Fibroblast of pulmonary artery (primary cell): ENCODE data around the gene IAH1.

ENCODE experiments used
- DNase-seq: peaks from one replicate; pipeline ENCODE4 v3.0.0-alpha.2; 2010; ENCODE audit warnings: low read depth
- H3K4me3 ChIP-seq: replicated peaks from 2 replicates; pipeline ENCODE4 v1.5.1; 2011; ENCODE audit warnings: low read depth, mild to moderate bottlenecking, control low read depth, low read length, moderate library complexity
- TF ChIP-seq, protein P1 (sequence below): IDR thresholded peaks from 2 replicates; pipeline ENCODE4 v1.5.1; 2011; ENCODE audit warnings: mild to moderate bottlenecking, control low read depth, low read length, inconsistent platforms; ENCODE audit errors: missing control alignments

Gene IAH1

DNA sequence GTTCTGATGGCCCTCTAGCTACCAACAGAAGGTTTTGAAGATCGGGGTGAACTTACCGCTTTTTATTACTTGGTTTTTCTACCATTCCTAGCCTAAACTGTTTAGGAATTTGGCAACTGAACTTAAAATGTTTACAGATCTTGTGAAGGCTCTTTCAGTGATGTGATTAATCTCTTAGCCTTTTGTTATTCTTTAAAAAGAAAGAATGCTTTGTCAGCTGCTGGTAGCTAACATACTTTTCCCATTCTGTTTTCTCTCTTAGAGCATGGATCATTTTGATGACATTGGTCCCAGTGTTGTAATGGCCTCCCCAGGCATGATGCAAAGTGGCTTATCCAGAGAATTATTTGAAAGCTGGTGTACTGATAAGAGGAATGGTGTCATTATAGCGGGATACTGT lies 32.8 kb upstream of the IAH1 start:
- DNase-seq: no peak
- TF ChIP-seq, protein P1, sequence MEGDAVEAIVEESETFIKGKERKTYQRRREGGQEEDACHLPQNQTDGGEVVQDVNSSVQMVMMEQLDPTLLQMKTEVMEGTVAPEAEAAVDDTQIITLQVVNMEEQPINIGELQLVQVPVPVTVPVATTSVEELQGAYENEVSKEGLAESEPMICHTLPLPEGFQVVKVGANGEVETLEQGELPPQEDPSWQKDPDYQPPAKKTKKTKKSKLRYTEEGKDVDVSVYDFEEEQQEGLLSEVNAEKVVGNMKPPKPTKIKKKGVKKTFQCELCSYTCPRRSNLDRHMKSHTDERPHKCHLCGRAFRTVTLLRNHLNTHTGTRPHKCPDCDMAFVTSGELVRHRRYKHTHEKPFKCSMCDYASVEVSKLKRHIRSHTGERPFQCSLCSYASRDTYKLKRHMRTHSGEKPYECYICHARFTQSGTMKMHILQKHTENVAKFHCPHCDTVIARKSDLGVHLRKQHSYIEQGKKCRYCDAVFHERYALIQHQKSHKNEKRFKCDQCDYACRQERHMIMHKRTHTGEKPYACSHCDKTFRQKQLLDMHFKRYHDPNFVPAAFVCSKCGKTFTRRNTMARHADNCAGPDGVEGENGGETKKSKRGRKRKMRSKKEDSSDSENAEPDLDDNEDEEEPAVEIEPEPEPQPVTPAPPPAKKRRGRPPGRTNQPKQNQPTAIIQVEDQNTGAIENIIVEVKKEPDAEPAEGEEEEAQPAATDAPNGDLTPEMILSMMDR: no peak
- H3K4me3 ChIP-seq: no peak overlapping the region

DNA sequence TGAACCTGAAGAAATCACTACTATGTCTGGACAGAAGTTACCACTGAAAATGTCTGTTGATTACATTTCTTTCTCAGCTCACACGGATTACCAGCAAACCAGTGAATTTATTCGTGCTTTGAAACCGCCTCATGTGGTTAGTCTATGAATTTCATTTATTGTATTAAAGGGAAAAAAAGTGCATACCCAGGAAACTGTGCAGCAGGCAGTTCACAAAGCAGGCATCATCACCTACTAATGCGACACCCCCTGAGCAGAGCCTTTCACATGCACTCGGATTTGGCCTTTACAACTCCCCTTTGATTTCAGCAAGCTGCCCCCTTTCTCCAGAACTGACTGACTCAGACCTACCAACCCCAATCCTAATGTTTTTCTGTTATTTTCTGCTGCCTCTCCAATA lies 30.8 kb upstream of the IAH1 start:
- no peak for DNase-seq
- TF ChIP-seq, protein P1: no peak

DNA sequence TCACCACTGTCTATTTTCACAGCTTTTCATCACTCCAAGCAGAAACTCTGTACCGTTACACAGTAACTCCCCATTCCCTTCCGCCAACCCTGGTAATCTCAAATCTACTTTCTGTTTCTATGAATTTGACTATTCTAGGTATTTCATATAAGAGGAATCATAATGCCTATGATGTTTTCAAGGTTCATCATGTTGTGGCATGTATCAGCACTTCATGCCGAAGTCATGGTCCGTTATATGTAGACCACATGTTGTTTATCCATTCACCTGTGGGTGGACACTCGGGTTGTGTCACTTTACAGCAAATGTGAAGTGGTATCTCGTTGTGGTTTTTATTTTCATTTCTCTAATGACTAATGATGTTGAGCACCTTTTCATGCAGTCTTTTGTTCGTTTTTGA lies 29.3 kb upstream of the IAH1 start:
- DNase-seq: no peak
- TF ChIP-seq, protein P1: no peak
- H3K4me3 ChIP-seq: no peak overlapping the region

More for the DNA sequence above, 30.8 kb upstream of the IAH1 start:
- H3K4me3 ChIP-seq: no peak overlapping the region

DNA sequence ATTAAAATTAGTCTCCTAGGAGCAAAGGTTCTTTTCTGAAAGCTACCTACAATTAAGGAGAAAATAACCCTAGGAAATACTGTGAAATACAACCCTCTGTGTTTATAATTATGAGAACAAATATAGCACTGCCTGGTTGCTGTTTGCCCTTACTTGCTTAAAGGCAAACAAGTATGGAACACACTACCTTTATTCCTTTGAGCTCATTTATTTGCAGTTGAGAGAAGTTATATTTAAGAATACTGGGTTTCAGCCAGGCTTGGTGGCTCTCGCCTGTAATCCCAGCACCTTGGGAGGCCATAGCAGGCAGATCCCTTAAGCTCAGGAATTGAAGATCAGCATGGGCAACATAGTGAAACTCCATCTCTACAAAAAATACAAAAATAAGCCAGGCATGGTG lies 23.1 kb upstream of the IAH1 start:
- no peak overlapping the region for H3K4me3 ChIP-seq
- DNase-seq: no peak
- TF ChIP-seq, protein P1: no peak

DNA sequence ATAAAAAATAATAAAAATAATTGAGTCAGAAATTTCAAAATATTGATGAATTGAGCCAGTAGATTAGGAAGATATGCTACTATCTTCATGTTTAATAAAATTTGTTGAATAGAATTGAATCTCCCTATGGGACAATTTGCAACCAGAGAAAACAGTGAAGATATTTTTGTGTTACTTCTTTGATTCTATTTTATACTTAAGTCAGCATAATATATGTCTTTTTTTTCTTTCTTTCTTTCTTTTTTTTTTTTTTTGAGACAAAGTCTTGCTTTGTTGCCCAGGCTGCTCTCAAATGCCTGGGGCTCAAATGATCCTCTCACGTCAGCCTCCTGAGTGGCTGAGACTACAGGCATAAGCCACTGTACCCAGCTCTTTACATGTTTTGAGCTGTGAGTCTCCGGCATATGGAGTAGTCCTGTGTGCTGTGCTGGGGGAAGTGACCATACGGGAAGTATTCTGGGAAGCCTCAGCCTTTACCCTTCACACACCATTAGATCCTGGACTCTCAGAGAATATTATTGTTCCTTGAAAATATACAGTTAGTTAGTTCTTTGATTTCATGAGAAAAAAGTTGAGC lies 13.8 kb upstream of the IAH1 start:
- DNase-seq: no peak
- TF ChIP-seq, protein P1: no peak
- H3K4me3 ChIP-seq: no peak overlapping the region

DNA sequence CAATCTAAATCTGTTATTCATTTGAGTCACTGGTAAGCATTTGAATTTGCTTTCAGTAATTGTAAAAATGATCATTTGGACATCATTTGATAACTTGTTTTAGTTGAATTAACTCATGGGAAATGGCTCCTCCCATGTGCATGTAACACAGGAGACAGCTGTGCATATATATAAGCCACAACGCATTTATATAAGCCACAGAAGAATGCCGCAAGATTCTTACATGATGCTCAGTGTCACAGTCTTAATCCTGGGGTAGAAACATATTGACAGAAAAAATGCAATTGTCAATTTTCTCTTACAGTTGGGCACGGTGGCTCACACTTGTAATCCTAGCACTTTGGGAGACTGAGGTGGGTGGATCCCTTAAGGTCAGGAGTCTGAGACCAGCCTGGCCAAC lies 13.3 kb upstream of the IAH1 start:
- H3K4me3 ChIP-seq: no peak overlapping the region
- TF ChIP-seq, protein P1: no peak
- no peak for DNase-seq

DNA sequence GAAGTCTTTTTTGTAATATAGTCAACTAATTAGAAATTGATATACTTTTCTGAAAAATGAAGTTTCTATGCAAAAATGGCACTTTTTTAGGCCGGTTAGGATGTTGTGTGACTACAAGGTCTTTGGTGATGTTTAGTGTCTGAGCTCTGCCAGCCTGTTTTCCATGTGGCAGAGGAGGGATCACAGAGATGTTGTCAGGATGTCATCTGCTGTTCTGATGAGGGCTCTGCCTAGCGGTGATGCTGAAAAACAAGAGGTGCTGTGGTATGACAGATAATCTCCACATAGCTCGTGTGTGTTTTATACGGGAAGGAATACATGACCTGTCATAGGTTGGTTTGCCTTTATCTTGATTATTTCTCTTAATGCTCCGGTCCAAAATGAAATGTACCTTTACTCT lies 12.0 kb upstream of the IAH1 start:
- no peak overlapping the region for H3K4me3 ChIP-seq
- TF ChIP-seq, protein P1: no peak
- DNase-seq: no peak
